Measurements from ENCODE around the gene FLAD1.

The FLAD1 gene

GRCh38 chr1:155000726-155001424 lies 17.7 kb downstream of the FLAD1 start:
- in situ Hi-C loops (cut with HindIII; ENCODE audit: low sequenced_read_pairs): no loop called here
- H3K4me3 ChIP-seq (ENCODE audit: low read depth, low read length): peak overlapping the region; percentile 82
- peak; percentile 70 for DNase-seq (ENCODE audit: low read depth)
- no peak for TF ChIP-seq CTCF (IDR thresholded peaks at IDR 0.05; ENCODE audit: low read depth, low read length, missing control alignments)

GRCh38 chr1:155001425-155001674 lies 18.2 kb downstream of the FLAD1 start:
- no peak for DNase-seq (ENCODE audit: low read depth)
- TF ChIP-seq CTCF (IDR thresholded peaks at IDR 0.05; ENCODE audit: low read depth, low read length, missing control alignments): no peak
- in situ Hi-C loops (cut with HindIII; ENCODE audit: low sequenced_read_pairs): no loop called here
- peak overlapping the region; percentile 82 for H3K4me3 ChIP-seq (ENCODE audit: low read depth, low read length)

GRCh38 chr1:155001675-155002463 lies 18.7 kb downstream of the FLAD1 start:
- peak; percentile 98 for DNase-seq (ENCODE audit: low read depth)
- peak; percentile 57 for TF ChIP-seq CTCF (IDR thresholded peaks at IDR 0.05; ENCODE audit: low read depth, low read length, missing control alignments)
- H3K4me3 ChIP-seq (ENCODE audit: low read depth, low read length): peak overlapping the region; percentile 82
- in situ Hi-C loops (cut with HindIII; ENCODE audit: low sequenced_read_pairs): no loop called here

- in situ Hi-C loops (cut with HindIII; ENCODE audit: low sequenced_read_pairs): no loop called here
- H3K4me3 ChIP-seq (ENCODE audit: low read depth, low read length): peak within 1 kb of the TSS; percentile 82
- no peak for TF ChIP-seq CTCF (IDR thresholded peaks at IDR 0.05; ENCODE audit: low read depth, low read length, missing control alignments)
- DNase-seq (ENCODE audit: low read depth): no peak
These were observed 19.5 kb downstream of the FLAD1 start, which contains the start of gene ZBTB7B for GRCh38 chr1:155002464-155003226. TSS of gene ZBTB7B (plus strand) at chr1:155002802. CDS start at chr1:155014661, 11,859 bp downstream.

- TF ChIP-seq CTCF (IDR thresholded peaks at IDR 0.05; ENCODE audit: low read depth, low read length, missing control alignments): no peak
- in situ Hi-C loops (cut with HindIII; ENCODE audit: low sequenced_read_pairs): no loop called here
- peak overlapping the region; percentile 82 for H3K4me3 ChIP-seq (ENCODE audit: low read depth, low read length)
- DNase-seq (ENCODE audit: low read depth): no peak
These were observed 20.2 kb downstream of the FLAD1 start for GRCh38 chr1:155003227-155003765.

GRCh38 chr1:155003766-155004351 lies 20.7 kb downstream of the FLAD1 start:
- no peak for TF ChIP-seq CTCF (IDR thresholded peaks at IDR 0.05; ENCODE audit: low read depth, low read length, missing control alignments)
- in situ Hi-C loops (cut with HindIII; ENCODE audit: low sequenced_read_pairs): no loop called here
- no peak for DNase-seq (ENCODE audit: low read depth)
- H3K4me3 ChIP-seq (ENCODE audit: low read depth, low read length): peak overlapping the region; percentile 82

All from astrocyte of the cerebellum (primary cell).